ENCODE results near the gene MGAT4B.

The MGAT4B gene

DNA sequence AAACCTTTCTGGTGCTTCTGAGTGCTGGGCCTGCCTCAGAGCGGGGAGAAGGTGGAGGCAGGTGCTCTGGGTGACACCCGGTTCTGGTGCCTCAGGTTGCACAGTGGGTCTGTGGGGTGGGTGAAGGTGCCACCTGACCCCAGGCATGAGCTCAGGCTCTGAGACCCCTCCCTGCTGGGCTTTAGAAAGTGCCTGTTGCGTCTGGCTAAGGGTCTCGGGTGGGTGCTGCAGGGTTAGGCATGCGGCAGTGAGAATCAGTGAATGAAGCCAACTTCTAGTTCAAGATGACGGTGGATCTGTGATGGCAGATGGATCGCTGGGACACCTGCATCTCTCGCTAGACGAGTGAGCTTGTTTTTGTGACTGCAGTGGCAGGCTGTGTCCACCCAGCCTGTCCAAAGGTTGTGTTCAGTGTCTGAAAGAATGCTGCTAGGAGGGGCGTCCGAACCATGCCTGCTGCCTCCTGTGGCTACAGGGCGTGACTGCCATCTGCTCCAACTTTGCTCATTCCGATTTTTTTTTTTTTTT, 19.1 kb upstream of the MGAT4B start:
- no peak for DNase-seq (ENCODE audit: low read depth)
- no peak overlapping the region for H3K4me3 ChIP-seq (ENCODE audit: low read depth, low read length)

DNA sequence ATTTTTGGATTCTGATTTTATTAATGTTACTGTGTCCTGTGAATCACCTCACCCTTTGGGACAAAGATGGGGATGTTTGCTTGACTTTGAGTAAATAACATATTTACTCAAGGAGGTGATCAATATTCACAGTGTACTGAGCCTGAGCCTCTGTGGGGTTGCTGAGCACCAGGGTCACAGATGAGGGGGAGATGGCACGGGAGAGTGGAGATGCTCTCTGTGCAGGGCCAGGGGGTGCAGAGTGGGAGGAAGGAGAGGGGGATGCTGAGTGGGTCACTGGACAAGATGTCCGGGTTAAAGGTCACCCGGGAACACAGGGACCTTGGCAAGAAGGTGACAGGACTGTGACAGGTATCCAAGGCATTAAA, 18.1 kb upstream of the MGAT4B start:
- DNase-seq (ENCODE audit: low read depth), result no peak
- TF ChIP-seq, protein P1, sequence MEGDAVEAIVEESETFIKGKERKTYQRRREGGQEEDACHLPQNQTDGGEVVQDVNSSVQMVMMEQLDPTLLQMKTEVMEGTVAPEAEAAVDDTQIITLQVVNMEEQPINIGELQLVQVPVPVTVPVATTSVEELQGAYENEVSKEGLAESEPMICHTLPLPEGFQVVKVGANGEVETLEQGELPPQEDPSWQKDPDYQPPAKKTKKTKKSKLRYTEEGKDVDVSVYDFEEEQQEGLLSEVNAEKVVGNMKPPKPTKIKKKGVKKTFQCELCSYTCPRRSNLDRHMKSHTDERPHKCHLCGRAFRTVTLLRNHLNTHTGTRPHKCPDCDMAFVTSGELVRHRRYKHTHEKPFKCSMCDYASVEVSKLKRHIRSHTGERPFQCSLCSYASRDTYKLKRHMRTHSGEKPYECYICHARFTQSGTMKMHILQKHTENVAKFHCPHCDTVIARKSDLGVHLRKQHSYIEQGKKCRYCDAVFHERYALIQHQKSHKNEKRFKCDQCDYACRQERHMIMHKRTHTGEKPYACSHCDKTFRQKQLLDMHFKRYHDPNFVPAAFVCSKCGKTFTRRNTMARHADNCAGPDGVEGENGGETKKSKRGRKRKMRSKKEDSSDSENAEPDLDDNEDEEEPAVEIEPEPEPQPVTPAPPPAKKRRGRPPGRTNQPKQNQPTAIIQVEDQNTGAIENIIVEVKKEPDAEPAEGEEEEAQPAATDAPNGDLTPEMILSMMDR (IDR thresholded peaks at IDR 0.05; ENCODE audit: control insufficient read depth, extremely low read depth, insufficient read depth), result no peak
- no peak overlapping the region for H3K4me3 ChIP-seq (ENCODE audit: low read depth, low read length)

More for the DNA sequence above, 19.1 kb upstream of the MGAT4B start:
- TF ChIP-seq, protein P1 (IDR thresholded peaks at IDR 0.05; ENCODE audit: control insufficient read depth, extremely low read depth, insufficient read depth), result no peak

DNA sequence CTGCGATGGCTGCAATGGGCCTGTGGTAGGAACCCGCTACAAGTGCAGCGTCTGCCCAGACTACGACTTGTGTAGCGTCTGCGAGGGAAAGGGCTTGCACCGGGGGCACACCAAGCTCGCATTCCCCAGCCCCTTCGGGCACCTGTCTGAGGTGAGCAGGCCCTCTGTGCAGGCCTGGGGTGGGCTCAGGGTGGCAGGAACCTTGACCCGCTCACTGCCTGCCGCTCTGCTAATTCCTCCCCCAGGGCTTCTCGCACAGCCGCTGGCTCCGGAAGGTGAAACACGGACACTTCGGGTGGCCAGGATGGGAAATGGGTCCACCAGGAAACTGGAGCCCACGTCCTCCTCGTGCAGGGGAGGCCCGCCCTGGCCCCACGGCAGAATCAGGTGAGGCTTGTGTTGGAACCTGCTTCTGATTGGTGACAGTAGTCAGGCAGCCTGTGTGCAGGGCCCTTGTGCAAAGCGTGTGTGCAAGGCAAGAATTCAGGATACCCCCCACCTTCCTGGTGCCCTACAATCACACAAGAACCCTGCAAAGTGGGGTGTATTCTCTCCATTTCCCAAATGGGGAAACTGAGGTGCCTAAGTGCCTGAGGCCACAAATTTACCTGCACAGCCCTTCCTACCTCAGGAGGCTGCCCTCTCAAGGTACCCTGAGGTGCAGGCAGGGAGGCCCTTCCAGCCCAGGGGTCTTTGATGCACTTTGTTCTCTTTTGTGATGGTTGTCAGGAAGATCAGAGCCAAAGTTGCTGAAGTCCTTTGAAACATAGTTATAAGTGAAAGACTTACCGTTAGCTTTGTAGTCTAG, 17.5 kb upstream of the MGAT4B start:
- no peak for DNase-seq (ENCODE audit: low read depth)
- TF ChIP-seq, protein P1 (IDR thresholded peaks at IDR 0.05; ENCODE audit: control insufficient read depth, extremely low read depth, insufficient read depth), result no peak
- no peak overlapping the region for H3K4me3 ChIP-seq (ENCODE audit: low read depth, low read length)

DNA sequence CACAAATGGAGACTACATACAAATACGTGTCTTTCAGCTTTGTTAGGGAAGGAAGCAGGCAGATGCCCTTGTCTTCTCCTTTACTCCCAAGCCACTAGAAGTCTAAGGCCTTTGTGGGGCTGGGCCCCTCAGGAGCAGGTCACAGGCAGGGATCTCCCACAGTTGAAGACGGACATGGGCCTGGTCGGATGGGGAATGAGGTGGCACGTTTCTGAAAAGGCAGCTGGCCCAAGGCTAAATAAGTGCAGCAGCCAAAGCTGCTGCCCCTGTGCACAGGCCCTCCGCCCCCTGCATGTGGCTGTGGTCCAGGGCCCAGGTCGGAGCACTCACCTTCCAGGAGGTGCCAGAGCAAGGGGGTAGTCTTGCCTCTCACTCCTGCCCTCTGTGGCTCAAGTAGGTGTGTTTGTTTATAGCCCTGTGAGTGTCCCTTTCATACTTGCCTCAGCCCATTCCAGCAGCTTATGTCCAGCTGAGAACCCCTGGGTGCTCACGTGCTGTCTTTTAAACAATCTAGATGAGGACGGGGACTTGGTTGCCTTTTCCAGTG, 15.9 kb upstream of the MGAT4B start:
- H3K4me3 ChIP-seq (ENCODE audit: low read depth, low read length), result peak overlapping the region; percentile 96
- TF ChIP-seq, protein P1 (IDR thresholded peaks at IDR 0.05; ENCODE audit: control insufficient read depth, extremely low read depth, insufficient read depth), result no peak
- no peak for DNase-seq (ENCODE audit: low read depth)

DNA sequence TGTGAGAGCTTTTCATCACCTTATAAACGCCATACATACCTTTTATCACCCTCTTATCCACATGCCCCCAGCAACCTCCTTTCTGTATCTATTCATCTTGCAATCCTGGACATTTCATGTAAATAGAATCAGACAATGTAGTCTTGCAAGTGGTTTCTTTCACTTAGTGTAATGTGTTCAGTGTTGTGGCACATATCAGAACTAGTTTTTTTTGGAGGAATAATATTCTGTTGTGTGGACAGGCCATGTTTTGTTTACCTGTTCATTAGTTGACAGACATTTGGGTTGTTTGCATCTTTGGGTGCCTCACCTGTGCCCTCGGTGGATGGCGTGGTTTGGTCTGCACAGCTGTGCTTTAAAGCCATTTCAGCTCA, 15.4 kb upstream of the MGAT4B start:
- TF ChIP-seq, protein P1 (IDR thresholded peaks at IDR 0.05; ENCODE audit: control insufficient read depth, extremely low read depth, insufficient read depth), result no peak
- no peak for DNase-seq (ENCODE audit: low read depth)
- H3K4me3 ChIP-seq (ENCODE audit: low read depth, low read length), result peak overlapping the region; percentile 96

DNA sequence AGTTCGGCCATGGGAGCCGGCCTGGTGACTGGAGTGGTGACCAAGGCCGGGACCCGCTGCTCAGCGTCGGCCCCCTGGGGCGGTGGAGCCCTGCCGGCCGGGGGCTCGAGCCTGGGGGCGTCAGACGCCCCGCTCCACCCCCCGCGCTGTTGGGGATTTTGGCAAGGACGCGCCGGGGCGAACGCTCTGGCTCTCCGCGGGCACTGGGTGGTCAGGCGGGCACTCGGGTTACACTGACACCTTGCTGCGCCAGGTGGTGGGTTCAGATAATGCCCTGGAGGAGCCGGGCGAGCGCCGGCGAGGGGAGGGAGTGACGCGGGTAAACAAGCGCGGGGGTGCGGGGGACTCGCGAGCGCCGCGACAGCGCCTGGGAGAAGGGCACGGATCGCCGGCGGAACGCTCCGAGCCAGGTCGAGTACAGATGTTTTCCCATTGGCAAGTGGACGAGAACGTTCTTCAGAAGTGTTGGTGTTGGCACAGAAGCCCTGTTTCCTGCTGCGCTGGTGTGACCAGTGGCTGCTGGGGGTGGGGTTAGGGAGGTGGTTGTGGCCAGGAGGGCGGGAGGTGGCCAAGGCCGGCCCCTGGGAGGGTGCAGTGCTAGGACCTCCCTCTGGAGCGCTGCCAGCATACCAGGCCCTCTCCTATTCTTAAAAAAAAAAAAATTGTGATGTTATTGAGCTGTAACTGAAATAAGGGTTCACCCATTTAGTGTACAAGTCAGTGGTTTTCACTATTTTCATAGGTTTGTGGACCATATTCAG, 14.8 kb upstream of the MGAT4B start:
- H3K4me3 ChIP-seq (ENCODE audit: low read depth, low read length), result peak overlapping the region; percentile 96
- DNase-seq (ENCODE audit: low read depth), result peak; percentile 98
- TF ChIP-seq, protein P1 (IDR thresholded peaks at IDR 0.05; ENCODE audit: control insufficient read depth, extremely low read depth, insufficient read depth), result peak; percentile 12; the same call in 1 of the 2 replicates

Data from LNCaP clone FGC (cell line).